ENCODE data around the gene PLOD1. TPM values are rescaled to one million over a fixed set of nuclear protein-coding genes. Genes with fewer than 3 reads are reported as not detected.

PLOD1 gene
- total and polyA plus RNA-seq, 10 of the 15 experiments (the other 5 are each of a cell fraction or from before 2014, with no cell fraction given): 10.6 to 42.6 (median 29.3) TPM

GRCh38 chr1:12009318-12009947, 74.9 kb downstream of the PLOD1 start:
- Histone ChIP-seq H3K27ac (ENCODE audit: control insufficient read depth, insufficient read depth) (no peak overlapping the region), H3K4me1 (ENCODE audit: control insufficient read depth, insufficient read depth, low read length) (peaks cover 23% of the 10 kb centered on the region), H3K9me3 (replicated peaks; ENCODE audit: control insufficient read depth, insufficient read depth, low read length) (no peaks in the 10 kb centered on the region), H3K79me2 (ENCODE audit: control insufficient read depth, insufficient read depth, low read length) (no peaks in the 10 kb centered on the region), H3K9ac (ENCODE audit: control insufficient read depth, insufficient read depth, low read length) (no peak overlapping the region), H3K36me3 (ENCODE audit: control insufficient read depth in 2 of 2, insufficient read depth in 2 of 2, low read length in 1 of 2) (peaks cover 29 to 41% of the 10 kb centered on the region in 2 experiments), H4K20me1 (ENCODE audit: control insufficient read depth, insufficient read depth) (no peaks in the 10 kb centered on the region), H3K4me2 (ENCODE audit: control insufficient read depth, insufficient read depth) (no peak overlapping the region), H3K27me3 (replicated peaks in 1 of 2; ENCODE audit: control insufficient read depth in 2 of 2, insufficient read depth in 2 of 2, low read length in 1 of 2) (no peaks in the 10 kb centered on the region), H2AFZ (ENCODE audit: control insufficient read depth, low read depth, low read length) (no peak overlapping the region), H3K4me3 (no peak overlapping the region)
- SMC1A ChIA-PET (ENCODE audit: uncharacterized antibody, unreplicated experiment): no interaction called here
- TF ChIP-seq PBX3 (IDR thresholded peaks at IDR 0.05; ENCODE audit: insufficient replicate concordance, low read depth, low read length): no peak
- FAIRE-seq (no peak), DNase-seq (ENCODE audit: low read depth, low spot score) (no peak), ATAC-seq (no peak)
- 83% methylated on average over 9 of the region's 9 CpGs for WGBS (ENCODE audit: insufficient coverage, insufficient replicate concordance, low lambda C conversion rate, missing lambda C conversion rate)
- intact Hi-C loops (cut with micrococcal nuclease; ENCODE audit: unreplicated experiment) (no loop called here), in situ Hi-C loops (cut with MboI) (no loop called here)
- POLR2A ChIA-PET: interaction anchor here (0.6 to 2.4 kb wide), 3 partner anchors 10 to 79 kb away, joined by 3 to 8 read pairs (median 5); partner anchors contain the start of gene MIIP
- RAD21 ChIA-PET (ENCODE audit: unreplicated experiment): no interaction called here
- CTCF ChIA-PET: interaction anchor here (0.7 kb wide), 1 partner anchor 177 kb away, joined by 3 read pairs; no protein-coding TSS in a partner anchor
- no TSS peak for BruUV-seq (replicated peaks)

GRCh38 chr1:12010746-12011570, 76.4 kb downstream of the PLOD1 start:
- no TSS peak for BruUV-seq (replicated peaks)
- 95% methylated on average over 12 of the region's 16 CpGs for WGBS (ENCODE audit: insufficient coverage, insufficient replicate concordance, low lambda C conversion rate, missing lambda C conversion rate)
- TF ChIP-seq CEBPB (IDR thresholded peaks at IDR 0.05; ENCODE audit: borderline replicate concordance in 1 of 2, low read depth in 2 of 2, low read length in 2 of 2) (no peak), RCOR1 (conservative IDR thresholded peaks at IDR 0.05; ENCODE audit: low read depth, low read length) (no peak), MEF2A (IDR thresholded peaks at IDR 0.05; ENCODE audit: insufficient read depth, low read depth, low read length) (no peak), CBFB (IDR thresholded peaks at IDR 0.05; ENCODE audit: low read depth) (no peak), NR2C2 (IDR thresholded peaks at IDR 0.05; ENCODE audit: borderline replicate concordance, control insufficient read depth, insufficient read length, low read depth) (no peak), CUX1 (IDR thresholded peaks at IDR 0.05; ENCODE audit: insufficient replicate concordance, low read depth, low read length) (no peak)

More at GRCh38 chr1:12010746-12011570, 76.4 kb downstream of the PLOD1 start:
- ATAC-seq (no peak), DNase-seq (ENCODE audit: low read depth, low spot score) (no peak), FAIRE-seq (no peak)
- Histone ChIP-seq H4K20me1 (ENCODE audit: control insufficient read depth, insufficient read depth) (no peaks in the 10 kb centered on the region), H3K4me1 (ENCODE audit: control insufficient read depth, insufficient read depth, low read length) (peaks cover 7% of the 10 kb centered on the region), H3K9ac (ENCODE audit: control insufficient read depth, insufficient read depth, low read length) (no peak overlapping the region), H2AFZ (ENCODE audit: control insufficient read depth, low read depth, low read length) (no peak overlapping the region), H3K79me2 (ENCODE audit: control insufficient read depth, insufficient read depth, low read length) (no peaks in the 10 kb centered on the region), H3K36me3 (ENCODE audit: control insufficient read depth in 2 of 2, insufficient read depth in 2 of 2, low read length in 1 of 2) (peaks cover 21 to 31% of the 10 kb centered on the region in 2 experiments), H3K9me3 (replicated peaks; ENCODE audit: control insufficient read depth, insufficient read depth, low read length) (no peaks in the 10 kb centered on the region), H3K27me3 (replicated peaks in 1 of 2; ENCODE audit: control insufficient read depth in 2 of 2, insufficient read depth in 2 of 2, low read length in 1 of 2) (no peaks in the 10 kb centered on the region), H3K4me2 (ENCODE audit: control insufficient read depth, insufficient read depth) (no peak overlapping the region), H3K4me3 (no peak overlapping the region), H3K27ac (ENCODE audit: control insufficient read depth, insufficient read depth) (no peak overlapping the region)
- ChIA-PET RAD21 (ENCODE audit: unreplicated experiment) (interaction anchor here (0.9 kb wide), 1 partner anchor 20 kb away, joined by 3 read pairs; no protein-coding TSS in a partner anchor), CTCF (interaction anchor here (0.6 to 1.1 kb wide), 2 partner anchors 10 to 43 kb away, joined by 3 to 4 read pairs; no protein-coding TSS in a partner anchor), SMC1A (ENCODE audit: uncharacterized antibody, unreplicated experiment) (interaction anchor here (1.3 kb wide), 2 partner anchors 8 to 28 kb away, joined by 3 read pairs; partner anchors contain the start of gene MIIP), POLR2A (interaction anchor here (0.5 to 2.4 kb wide), 5 partner anchors 8 to 624 kb away, joined by 3 to 8 read pairs (median 5); partner anchors contain the start of gene MIIP)
- intact Hi-C loops (cut with micrococcal nuclease; ENCODE audit: unreplicated experiment) (no loop called here), in situ Hi-C loops (cut with MboI) (no loop called here)

Measured in GM12878 (cell line).